Keratinocyte (primary cell): Measurements from ENCODE around the gene TFG.

Source experiments
- EZH2 ChIP-seq: IDR thresholded peaks from one replicate; pipeline ENCODE4 v1.6.1; 2012; ENCODE audit warnings: inconsistent platforms, mild to moderate bottlenecking, low read length, moderate library complexity
- TF ChIP-seq, protein P1 (sequence below), 3 experiments: IDR thresholded peaks in 1 of 3; conservative IDR thresholded peaks in 1 of 3; optimal IDR thresholded peaks in 1 of 3; 2 replicates in 2 of 3; 3 replicates in 1 of 3; pipeline versions ENCODE3 to v1.5.1; 2011; ENCODE audit warnings: low read length in 3 of 3, mild to moderate bottlenecking in 3 of 3, moderate library complexity in 2 of 3, control low read depth in 1 of 3, inconsistent platforms in 1 of 3; ENCODE audit not compliant: insufficient read depth in 2 of 3; ENCODE audit errors: extremely low read depth in 1 of 3

- TF ChIP-seq, protein P1, sequence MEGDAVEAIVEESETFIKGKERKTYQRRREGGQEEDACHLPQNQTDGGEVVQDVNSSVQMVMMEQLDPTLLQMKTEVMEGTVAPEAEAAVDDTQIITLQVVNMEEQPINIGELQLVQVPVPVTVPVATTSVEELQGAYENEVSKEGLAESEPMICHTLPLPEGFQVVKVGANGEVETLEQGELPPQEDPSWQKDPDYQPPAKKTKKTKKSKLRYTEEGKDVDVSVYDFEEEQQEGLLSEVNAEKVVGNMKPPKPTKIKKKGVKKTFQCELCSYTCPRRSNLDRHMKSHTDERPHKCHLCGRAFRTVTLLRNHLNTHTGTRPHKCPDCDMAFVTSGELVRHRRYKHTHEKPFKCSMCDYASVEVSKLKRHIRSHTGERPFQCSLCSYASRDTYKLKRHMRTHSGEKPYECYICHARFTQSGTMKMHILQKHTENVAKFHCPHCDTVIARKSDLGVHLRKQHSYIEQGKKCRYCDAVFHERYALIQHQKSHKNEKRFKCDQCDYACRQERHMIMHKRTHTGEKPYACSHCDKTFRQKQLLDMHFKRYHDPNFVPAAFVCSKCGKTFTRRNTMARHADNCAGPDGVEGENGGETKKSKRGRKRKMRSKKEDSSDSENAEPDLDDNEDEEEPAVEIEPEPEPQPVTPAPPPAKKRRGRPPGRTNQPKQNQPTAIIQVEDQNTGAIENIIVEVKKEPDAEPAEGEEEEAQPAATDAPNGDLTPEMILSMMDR (optimal IDR thresholded peaks at IDR 0.05 in 1 of 3, IDR thresholded peaks at IDR 0.05 in 1 of 3, conservative IDR thresholded peaks at IDR 0.05 in 1 of 3; ENCODE audit: extremely low read depth in 1 of 3, insufficient read depth in 2 of 3, low read length in 3 of 3) = no peak
- no peak for TF ChIP-seq EZH2
Observed at GRCh38 chr3:100777271-100777670, 68.0 kb downstream of the TFG start.
